ENCODE measurements around the gene LDHAL6A.

GRCh38 chr11:18429332-18429731, 26.3 kb upstream of the LDHAL6A start:
- TF ChIP-seq CTCF (IDR thresholded peaks at IDR 0.05; ENCODE audit: insufficient read depth, low read depth, low read length) (no peak), EZH2 (IDR thresholded peaks at IDR 0.05; ENCODE audit: insufficient read depth, low read length) (no peak)
